Osteoblast (primary cell): ENCODE results near the gene ARL6IP1. TPM values are rescaled to one million over a fixed set of nuclear protein-coding genes. Genes with fewer than 3 reads are reported as not detected.
"Not testable (repeated sequence)": the region's sequence is repeated elsewhere in the genome, so short reads cannot be mapped to it uniquely, and the experiment has no call there.

Experiments
- DNase-seq: peaks from one replicate; pipeline ENCODE4 v3.0.0; 2011; ENCODE audit warnings: low spot score, mixed read lengths; ENCODE audit not compliant: insufficient read length; ENCODE audit errors: missing footprints
- H2AFZ ChIP-seq: 2 replicates; pipeline ENCODE4 v1.6.0; 2011; ENCODE audit warnings: mild to moderate bottlenecking, low read length
- H3K27ac ChIP-seq: 2 replicates; pipeline ENCODE4 v1.5.1; 2011; ENCODE audit warnings: mild to moderate bottlenecking, low read depth, low read length, moderate library complexity
- H3K27me3 ChIP-seq: 2 replicates; pipeline ENCODE4 v1.6.0; 2012; ENCODE audit warnings: mild to moderate bottlenecking, control low read depth, inconsistent platforms, low read length, moderate library complexity; ENCODE audit not compliant: insufficient read depth
- H3K36me3 ChIP-seq: 2 replicates; pipeline ENCODE4 v1.5.1; 2011; ENCODE audit warnings: mild to moderate bottlenecking, low read length, control low read depth, moderate library complexity; ENCODE audit not compliant: insufficient read depth
- H3K4me1 ChIP-seq: 2 replicates; pipeline ENCODE4 v1.5.1; 2011; ENCODE audit warnings: mild to moderate bottlenecking, low read length, control low read depth, moderate library complexity; ENCODE audit not compliant: insufficient read depth
- H3K4me2 ChIP-seq: 2 replicates; pipeline ENCODE4 v1.6.0; 2011; ENCODE audit warnings: mild to moderate bottlenecking, low read length; ENCODE audit not compliant: insufficient read depth
- H3K4me3 ChIP-seq: fragments of 200-600 bp; sonication (generic); 3 replicates; pipeline ENCODE4 v1.5.1; 2012; ENCODE audit warnings: mild to moderate bottlenecking, low read length, inconsistent platforms; ENCODE audit not compliant: insufficient read depth
- H3K79me2 ChIP-seq: 2 replicates; pipeline ENCODE4 v1.6.0; 2012; ENCODE audit warnings: mild to moderate bottlenecking, low read length, control low read depth, inconsistent platforms; ENCODE audit not compliant: insufficient read depth
- H3K9me3 ChIP-seq: 2 replicates; pipeline ENCODE4 v1.5.1; 2011; ENCODE audit warnings: low read depth, low read length, control low read depth
- H4K20me1 ChIP-seq: 2 replicates; pipeline ENCODE4 v1.6.0; 2012; ENCODE audit warnings: mild to moderate bottlenecking, low read length, control low read depth; ENCODE audit not compliant: insufficient read depth
- total RNA-seq: library from RNA; depleted of rRNA; stranded (reverse); fragments of >200 nt; gene quantifications from 2 replicates; pipeline ENCODE4 v1.2.3, GENCODE V29; 2012
- TF ChIP-seq, protein P1 (sequence below): IDR thresholded peaks from 2 replicates; pipeline ENCODE4 v1.5.1; 2011; ENCODE audit warnings: mild to moderate bottlenecking, low read depth, low read length, moderate library complexity; ENCODE audit errors: extremely low read depth

The ARL6IP1 gene
- total RNA-seq, 1 donor = 113 TPM

- no peak overlapping the region for H3K4me2 ChIP-seq
- peaks cover 54% of the 10 kb centered on the region for H3K36me3 ChIP-seq
- H3K79me2 ChIP-seq = peaks cover 51% of the 10 kb centered on the region
- no peak for DNase-seq
- no peaks in the 10 kb centered on the region for H3K27me3 ChIP-seq
- H3K27ac ChIP-seq = no peak overlapping the region
- no peak overlapping the region for H3K4me3 ChIP-seq
- no peaks in the 10 kb centered on the region for H3K9me3 ChIP-seq
- TF ChIP-seq, protein P1, sequence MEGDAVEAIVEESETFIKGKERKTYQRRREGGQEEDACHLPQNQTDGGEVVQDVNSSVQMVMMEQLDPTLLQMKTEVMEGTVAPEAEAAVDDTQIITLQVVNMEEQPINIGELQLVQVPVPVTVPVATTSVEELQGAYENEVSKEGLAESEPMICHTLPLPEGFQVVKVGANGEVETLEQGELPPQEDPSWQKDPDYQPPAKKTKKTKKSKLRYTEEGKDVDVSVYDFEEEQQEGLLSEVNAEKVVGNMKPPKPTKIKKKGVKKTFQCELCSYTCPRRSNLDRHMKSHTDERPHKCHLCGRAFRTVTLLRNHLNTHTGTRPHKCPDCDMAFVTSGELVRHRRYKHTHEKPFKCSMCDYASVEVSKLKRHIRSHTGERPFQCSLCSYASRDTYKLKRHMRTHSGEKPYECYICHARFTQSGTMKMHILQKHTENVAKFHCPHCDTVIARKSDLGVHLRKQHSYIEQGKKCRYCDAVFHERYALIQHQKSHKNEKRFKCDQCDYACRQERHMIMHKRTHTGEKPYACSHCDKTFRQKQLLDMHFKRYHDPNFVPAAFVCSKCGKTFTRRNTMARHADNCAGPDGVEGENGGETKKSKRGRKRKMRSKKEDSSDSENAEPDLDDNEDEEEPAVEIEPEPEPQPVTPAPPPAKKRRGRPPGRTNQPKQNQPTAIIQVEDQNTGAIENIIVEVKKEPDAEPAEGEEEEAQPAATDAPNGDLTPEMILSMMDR = no peak
- H3K4me1 ChIP-seq = peaks cover 7% of the 10 kb centered on the region
- H2AFZ ChIP-seq = no peak overlapping the region
- peaks cover 55% of the 10 kb centered on the region for H4K20me1 ChIP-seq
Observed at GRCh38 chr16:18782697-18783429, 18.5 kb downstream of the ARL6IP1 start.

- H3K4me3 ChIP-seq, H3K4me1 ChIP-seq, H2AFZ ChIP-seq, H3K9me3 ChIP-seq, H3K27ac ChIP-seq, H3K4me2 ChIP-seq, DNase-seq, H3K27me3 ChIP-seq: not testable (repeated sequence)
- Histone ChIP-seq H3K36me3 (peaks cover 38% of the 10 kb centered on the region), H3K79me2 (peaks cover 35% of the 10 kb centered on the region), H4K20me1 (peaks cover 39% of the 10 kb centered on the region)
Observed at GRCh38 chr16:18781232-18781631, 20.1 kb downstream of the ARL6IP1 start.

DNA sequence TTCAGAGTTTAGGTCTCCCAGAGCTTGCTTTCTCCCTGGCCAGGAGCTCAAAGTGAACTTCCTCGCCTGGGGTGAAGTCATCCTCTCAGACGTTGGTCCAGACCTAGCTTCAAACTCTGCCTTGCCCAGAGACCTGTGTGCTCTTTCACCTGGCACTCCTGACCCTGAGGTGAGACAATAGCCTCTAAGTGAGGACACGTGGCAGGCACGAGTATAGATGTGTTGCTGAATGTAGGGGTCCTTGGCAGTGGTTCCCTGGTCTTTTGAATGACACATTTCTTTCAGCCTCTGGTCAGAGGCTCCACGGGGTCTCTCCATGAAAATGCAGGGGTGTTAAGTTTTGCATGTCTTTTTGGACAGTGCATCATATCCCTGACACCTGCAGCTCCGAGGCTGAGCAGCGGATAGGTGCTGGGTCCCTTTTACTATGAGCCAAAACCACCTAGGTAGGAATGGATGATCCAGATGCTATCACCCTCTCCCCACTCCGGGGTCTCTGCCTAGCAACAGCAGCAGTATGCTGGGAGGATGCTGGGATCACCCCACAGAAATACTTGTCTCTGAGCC, 20.8 kb downstream of the ARL6IP1 start:
- H2AFZ ChIP-seq, H3K4me3 ChIP-seq, H3K4me2 ChIP-seq, H3K4me1 ChIP-seq, H3K9me3 ChIP-seq, H3K27me3 ChIP-seq, DNase-seq, H3K27ac ChIP-seq: not testable (repeated sequence)
- Histone ChIP-seq H3K36me3 (peaks cover 31% of the 10 kb centered on the region), H3K79me2 (peaks cover 28% of the 10 kb centered on the region), H4K20me1 (peaks cover 32% of the 10 kb centered on the region)

DNA sequence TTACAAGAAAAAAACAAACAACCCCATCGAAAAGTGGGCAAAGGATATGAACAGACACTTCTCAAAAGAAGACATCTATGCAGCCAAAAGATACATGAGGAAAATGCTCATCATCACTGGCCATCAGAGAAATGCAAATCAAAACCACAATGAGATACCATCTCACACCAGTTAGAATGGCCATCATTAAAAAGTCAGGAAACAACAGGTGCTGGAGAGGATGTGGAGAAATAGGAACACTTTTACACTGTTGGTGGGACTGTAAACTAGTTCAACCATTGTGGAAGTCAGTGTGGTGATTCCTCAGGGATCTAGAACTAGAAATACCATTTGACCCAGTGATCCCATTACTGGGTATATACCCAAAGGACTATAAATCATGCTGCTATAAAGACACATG, 23.7 kb downstream of the ARL6IP1 start:
- H3K4me2 ChIP-seq, H3K27ac ChIP-seq, DNase-seq, H2AFZ ChIP-seq, H3K36me3 ChIP-seq, H4K20me1 ChIP-seq, H3K27me3 ChIP-seq, H3K79me2 ChIP-seq, H3K4me1 ChIP-seq, H3K9me3 ChIP-seq, H3K4me3 ChIP-seq: not testable (repeated sequence)

DNA sequence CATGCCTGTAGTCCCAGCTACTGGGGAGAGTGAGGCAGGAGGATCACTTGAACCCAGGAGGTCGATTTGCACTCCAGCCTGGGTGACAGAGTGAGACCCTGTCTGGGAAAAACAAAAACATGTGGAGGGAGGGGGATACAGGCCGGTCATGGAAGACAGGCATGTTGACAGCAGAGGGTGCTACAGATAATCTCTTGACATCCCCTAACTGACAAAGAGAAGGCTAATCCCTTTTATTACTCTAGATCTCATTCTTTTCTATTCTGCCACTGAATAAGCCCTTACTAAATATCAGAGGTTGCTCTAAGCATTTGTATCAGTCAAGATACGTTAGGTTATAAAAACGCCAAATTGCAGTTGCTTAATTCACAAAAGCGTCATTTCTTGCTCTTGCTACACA, 25.0 kb downstream of the ARL6IP1 start:
- not testable (repeated sequence) for H3K9me3 ChIP-seq, H3K4me1 ChIP-seq, H3K36me3 ChIP-seq, H3K27ac ChIP-seq, H4K20me1 ChIP-seq, H3K79me2 ChIP-seq, H3K4me2 ChIP-seq, H3K27me3 ChIP-seq, H3K4me3 ChIP-seq, H2AFZ ChIP-seq, DNase-seq

DNA sequence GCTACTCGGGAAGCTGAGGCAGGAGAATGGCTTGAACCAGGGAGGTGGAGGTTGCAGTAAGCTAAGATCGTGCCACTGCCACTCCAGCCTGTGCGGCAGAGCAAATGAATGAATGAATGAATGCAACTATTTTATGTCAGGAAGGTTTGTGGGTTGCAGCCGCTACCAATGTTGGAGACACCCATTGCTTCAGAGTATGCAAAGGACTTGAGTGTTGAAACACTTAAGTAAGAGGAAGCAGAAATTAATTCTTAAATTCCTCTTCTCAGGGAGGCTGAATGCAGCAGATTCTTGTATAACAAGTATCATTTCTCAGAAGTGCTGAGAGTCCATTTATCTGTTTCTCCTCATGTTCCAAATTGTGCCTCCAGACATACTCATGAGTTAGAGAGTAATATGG, 26.7 kb downstream of the ARL6IP1 start:
- not testable (repeated sequence) for H3K79me2 ChIP-seq, H4K20me1 ChIP-seq, H3K27me3 ChIP-seq, H3K4me3 ChIP-seq, DNase-seq, H3K9me3 ChIP-seq, H3K4me2 ChIP-seq, H3K4me1 ChIP-seq, H3K36me3 ChIP-seq, H2AFZ ChIP-seq, H3K27ac ChIP-seq

- not testable (repeated sequence) for H3K9me3 ChIP-seq, H3K27me3 ChIP-seq, H2AFZ ChIP-seq, H4K20me1 ChIP-seq, DNase-seq, H3K36me3 ChIP-seq, H3K4me2 ChIP-seq, H3K79me2 ChIP-seq, H3K4me1 ChIP-seq, H3K27ac ChIP-seq, H3K4me3 ChIP-seq
Observed at GRCh38 chr16:18772171-18772570, 29.2 kb downstream of the ARL6IP1 start.

DNA sequence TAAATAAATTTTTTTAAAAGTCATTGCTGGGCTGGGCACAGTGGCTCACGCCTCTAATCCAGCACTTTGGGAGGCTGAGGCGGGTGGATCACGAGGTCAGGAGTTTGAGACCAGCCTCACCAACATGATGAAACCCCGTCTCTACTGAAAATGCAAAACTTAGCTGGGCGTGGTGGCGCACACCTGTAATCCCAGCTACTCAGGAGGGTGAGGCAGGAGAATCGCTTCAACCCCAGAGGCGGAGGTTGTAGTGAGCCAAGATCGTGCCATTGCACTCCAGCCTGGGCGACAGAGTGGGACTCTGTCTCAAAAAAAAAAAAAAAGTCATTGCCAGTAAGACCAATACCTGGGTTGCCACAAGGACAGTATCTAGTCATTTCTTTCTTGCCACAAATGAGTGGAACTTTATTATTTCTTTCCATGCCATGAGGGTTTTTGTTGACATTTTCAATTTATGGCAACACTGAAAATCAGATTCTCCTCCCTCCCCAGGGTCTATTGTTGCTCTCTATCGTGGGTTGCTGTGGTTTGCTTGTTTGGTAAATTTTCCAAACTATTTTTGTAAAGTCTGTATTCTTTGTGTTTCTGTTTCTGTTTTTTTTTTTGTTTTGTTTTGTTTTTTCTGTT, 30.9 kb downstream of the ARL6IP1 start:
- not testable (repeated sequence) for H3K36me3 ChIP-seq, H3K4me3 ChIP-seq, H4K20me1 ChIP-seq, H3K9me3 ChIP-seq, H3K4me2 ChIP-seq, H3K4me1 ChIP-seq, H3K27me3 ChIP-seq, H3K27ac ChIP-seq, H3K79me2 ChIP-seq, H2AFZ ChIP-seq, DNase-seq
